BE2C (cell line): ENCODE data around the gene DRAP1.

ENCODE experiments used
- DNase-seq: peaks from one replicate; pipeline ENCODE4 v3.0.0-alpha.2; 2020
- H3K27me3 ChIP-seq: fragments of 250-450 bp; sonication (Bioruptor Pico); 2 replicates; pipeline ENCODE4 v1.5.1; 2020; ENCODE audit warnings: mild to moderate bottlenecking
- H3K36me3 ChIP-seq: fragments of 250-450 bp; sonication (Bioruptor Pico); 2 replicates; pipeline ENCODE4 v1.5.1; 2020; ENCODE audit warnings: mild to moderate bottlenecking
- H3K4me1 ChIP-seq: fragments of 250-450 bp; sonication (Bioruptor Pico); 2 replicates; pipeline ENCODE4 v1.5.1; 2020
- H3K4me3 ChIP-seq: 2 replicates; pipeline ENCODE4 v1.5.1; 2011; ENCODE audit warnings: low read depth, low read length
- H3K9me3 ChIP-seq: fragments of 250-450 bp; sonication (Bioruptor Pico); 2 replicates; pipeline ENCODE4 v1.5.1; 2020
- TF ChIP-seq, protein P1 (sequence below): IDR thresholded peaks from 2 replicates; pipeline ENCODE4 v1.5.1; 2012; ENCODE audit warnings: mild to moderate bottlenecking, low read depth, low read length

DRAP1 gene

DNA sequence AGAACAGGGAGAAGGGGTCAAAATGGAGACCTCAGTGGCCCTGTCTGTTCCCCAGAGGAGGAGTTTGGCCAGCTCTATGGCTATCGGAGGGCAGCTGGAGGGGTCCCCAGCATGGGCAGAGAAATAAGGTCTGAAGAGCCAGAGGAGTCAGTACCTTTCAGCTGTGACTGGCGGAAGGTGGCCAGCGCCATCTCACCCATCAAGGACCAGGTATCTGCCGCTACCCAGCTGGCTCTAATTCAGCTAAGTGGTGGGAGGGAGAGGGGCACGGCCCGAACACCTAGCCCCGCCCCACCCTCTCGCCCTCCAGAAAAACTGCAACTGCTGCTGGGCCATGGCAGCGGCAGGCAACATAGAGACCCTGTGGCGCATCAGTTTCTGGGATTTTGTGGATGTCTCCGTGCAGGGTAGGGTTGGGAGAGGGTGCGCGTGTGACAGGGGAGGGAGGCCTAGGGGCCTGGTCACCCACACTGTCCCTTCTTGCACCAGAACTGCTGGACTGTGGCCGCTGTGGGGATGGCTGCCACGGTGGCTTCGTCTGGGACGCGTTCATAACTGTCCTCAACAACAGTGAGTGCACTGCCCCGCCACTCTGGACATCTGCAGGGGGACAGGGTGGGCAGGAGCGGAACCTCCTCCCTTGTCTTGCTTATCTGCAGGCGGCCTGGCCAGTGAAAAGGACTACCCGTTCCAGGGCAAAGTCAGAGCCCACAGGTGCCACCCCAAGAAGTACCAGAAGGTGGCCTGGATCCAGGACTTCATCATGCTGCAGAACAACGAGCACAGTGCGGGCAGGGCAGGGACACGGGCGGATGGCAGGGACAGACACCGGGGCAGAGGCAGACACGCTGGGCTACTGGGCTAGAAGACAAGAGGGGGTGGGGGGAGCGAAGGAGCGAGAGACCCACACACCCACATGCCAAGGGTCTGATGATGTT, 36.8 kb upstream of the DRAP1 start:
- no peak for DNase-seq
- no peaks in the 10 kb centered on the region for H3K27me3 ChIP-seq
- no peaks in the 10 kb centered on the region for H3K4me1 ChIP-seq
- TF ChIP-seq, protein P1, sequence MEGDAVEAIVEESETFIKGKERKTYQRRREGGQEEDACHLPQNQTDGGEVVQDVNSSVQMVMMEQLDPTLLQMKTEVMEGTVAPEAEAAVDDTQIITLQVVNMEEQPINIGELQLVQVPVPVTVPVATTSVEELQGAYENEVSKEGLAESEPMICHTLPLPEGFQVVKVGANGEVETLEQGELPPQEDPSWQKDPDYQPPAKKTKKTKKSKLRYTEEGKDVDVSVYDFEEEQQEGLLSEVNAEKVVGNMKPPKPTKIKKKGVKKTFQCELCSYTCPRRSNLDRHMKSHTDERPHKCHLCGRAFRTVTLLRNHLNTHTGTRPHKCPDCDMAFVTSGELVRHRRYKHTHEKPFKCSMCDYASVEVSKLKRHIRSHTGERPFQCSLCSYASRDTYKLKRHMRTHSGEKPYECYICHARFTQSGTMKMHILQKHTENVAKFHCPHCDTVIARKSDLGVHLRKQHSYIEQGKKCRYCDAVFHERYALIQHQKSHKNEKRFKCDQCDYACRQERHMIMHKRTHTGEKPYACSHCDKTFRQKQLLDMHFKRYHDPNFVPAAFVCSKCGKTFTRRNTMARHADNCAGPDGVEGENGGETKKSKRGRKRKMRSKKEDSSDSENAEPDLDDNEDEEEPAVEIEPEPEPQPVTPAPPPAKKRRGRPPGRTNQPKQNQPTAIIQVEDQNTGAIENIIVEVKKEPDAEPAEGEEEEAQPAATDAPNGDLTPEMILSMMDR: no peak
- H3K4me3 ChIP-seq: no peak overlapping the region
- peaks cover 35% of the 10 kb centered on the region for H3K36me3 ChIP-seq
- H3K9me3 ChIP-seq: no peaks in the 10 kb centered on the region

- peaks cover 35% of the 10 kb centered on the region for H3K36me3 ChIP-seq
- no peak overlapping the region for H3K4me3 ChIP-seq
- H3K27me3 ChIP-seq: no peaks in the 10 kb centered on the region
- no peaks in the 10 kb centered on the region for H3K9me3 ChIP-seq
- no peak for DNase-seq
- no peaks in the 10 kb centered on the region for H3K4me1 ChIP-seq
- TF ChIP-seq, protein P1: no peak
Observed at GRCh38 chr11:65883058-65883761, 36.0 kb upstream of the DRAP1 start.

GRCh38 chr11:65883786-65884715, 35.2 kb upstream of the DRAP1 start:
- H3K27me3 ChIP-seq: no peaks in the 10 kb centered on the region
- no peak overlapping the region for H3K4me3 ChIP-seq
- no peaks in the 10 kb centered on the region for H3K4me1 ChIP-seq
- TF ChIP-seq, protein P1: no peak
- H3K9me3 ChIP-seq: no peaks in the 10 kb centered on the region
- DNase-seq: no peak
- peaks cover 35% of the 10 kb centered on the region for H3K36me3 ChIP-seq

DNA sequence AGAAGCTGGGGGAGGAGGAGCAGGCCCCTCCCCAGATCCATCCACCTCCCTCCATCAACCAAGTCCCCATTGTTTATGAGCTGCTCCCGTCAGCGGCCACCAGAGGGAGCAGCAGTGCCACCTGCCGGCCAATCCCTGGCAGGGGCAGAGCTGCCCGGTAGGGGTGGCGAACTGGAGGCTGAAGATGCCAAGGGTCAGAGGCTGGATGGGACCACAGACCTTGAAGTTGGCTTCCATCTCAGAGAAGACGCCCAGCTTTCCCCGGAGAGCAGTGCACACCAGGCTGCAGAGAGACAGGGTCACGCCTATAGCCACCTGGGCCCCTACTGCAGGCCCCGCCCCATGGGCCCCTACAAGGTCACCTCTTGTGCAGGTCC, 34.5 kb upstream of the DRAP1 start:
- Histone ChIP-seq H3K27me3 (no peaks in the 10 kb centered on the region), H3K9me3 (no peaks in the 10 kb centered on the region), H3K4me3 (no peak overlapping the region), H3K36me3 (peaks cover 35% of the 10 kb centered on the region), H3K4me1 (peaks cover 3% of the 10 kb centered on the region)
- peak; percentile 84 for DNase-seq
- TF ChIP-seq, protein P1: peak; percentile 100

DNA sequence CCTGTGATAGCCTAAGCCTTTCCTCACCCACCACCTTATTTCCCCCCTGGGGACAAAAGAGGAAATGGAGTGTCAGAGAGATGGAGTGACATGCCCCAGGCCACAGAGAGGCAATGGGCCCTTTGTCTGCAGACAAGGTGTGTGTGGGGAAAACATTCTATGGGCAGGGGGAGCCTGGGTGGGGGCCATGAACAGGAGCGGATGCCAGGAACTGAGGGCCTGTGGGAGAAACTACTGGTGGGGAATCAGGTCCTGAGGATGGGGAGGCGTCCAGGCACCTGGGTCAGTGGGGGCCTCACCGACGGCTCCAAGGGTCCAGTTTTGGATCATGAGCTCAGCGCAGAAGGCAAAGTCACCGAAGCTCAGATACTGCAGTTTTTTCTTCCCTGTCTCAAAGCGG, 34.0 kb upstream of the DRAP1 start:
- TF ChIP-seq, protein P1: no peak
- Histone ChIP-seq H3K36me3 (peaks cover 35% of the 10 kb centered on the region), H3K27me3 (no peaks in the 10 kb centered on the region), H3K9me3 (no peaks in the 10 kb centered on the region), H3K4me3 (no peak overlapping the region), H3K4me1 (peaks cover 8% of the 10 kb centered on the region)
- DNase-seq: no peak
